Measurements from ENCODE around the gene NELFE. TPM values are rescaled to one million over a fixed set of nuclear protein-coding genes. Genes with fewer than 3 reads are reported as not detected.
"Not testable (repeated sequence)": the region's sequence is repeated elsewhere in the genome, so short reads cannot be mapped to it uniquely, and the experiment has no call there.

NELFE gene
- total RNA-seq, 1 experiment from 2014 or later: 50.8 TPM

DNA sequence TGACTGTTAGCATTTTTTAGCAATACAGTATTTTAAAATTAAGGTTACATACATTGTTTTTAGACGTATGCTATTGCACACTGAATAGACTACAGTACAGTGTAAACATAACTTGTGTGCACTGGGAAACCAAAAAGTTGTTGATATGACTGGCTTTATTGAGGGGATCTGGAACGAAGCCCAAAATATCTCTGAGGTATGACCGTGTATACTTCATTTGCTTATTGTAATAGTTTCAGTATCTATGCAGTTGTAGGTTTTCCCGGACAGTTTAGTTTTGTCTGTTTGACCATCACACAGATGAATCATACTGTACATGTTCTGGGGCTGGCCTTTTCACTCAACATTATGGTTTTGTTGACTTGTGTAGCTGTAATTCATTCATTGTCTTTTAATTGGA, 50.0 kb downstream of the NELFE start:
- DNase-seq: no peak
- ChIA-PET POLR2A (ENCODE audit: unreplicated experiment) (interaction anchor here (0.6 kb wide), 3 partner anchors 40 to 222 kb away, joined by 3 to 6 read pairs (median 3); partner anchors contain the start of gene FKBPL), CTCF (no interaction called here)
- TF ChIP-seq, protein P1, sequence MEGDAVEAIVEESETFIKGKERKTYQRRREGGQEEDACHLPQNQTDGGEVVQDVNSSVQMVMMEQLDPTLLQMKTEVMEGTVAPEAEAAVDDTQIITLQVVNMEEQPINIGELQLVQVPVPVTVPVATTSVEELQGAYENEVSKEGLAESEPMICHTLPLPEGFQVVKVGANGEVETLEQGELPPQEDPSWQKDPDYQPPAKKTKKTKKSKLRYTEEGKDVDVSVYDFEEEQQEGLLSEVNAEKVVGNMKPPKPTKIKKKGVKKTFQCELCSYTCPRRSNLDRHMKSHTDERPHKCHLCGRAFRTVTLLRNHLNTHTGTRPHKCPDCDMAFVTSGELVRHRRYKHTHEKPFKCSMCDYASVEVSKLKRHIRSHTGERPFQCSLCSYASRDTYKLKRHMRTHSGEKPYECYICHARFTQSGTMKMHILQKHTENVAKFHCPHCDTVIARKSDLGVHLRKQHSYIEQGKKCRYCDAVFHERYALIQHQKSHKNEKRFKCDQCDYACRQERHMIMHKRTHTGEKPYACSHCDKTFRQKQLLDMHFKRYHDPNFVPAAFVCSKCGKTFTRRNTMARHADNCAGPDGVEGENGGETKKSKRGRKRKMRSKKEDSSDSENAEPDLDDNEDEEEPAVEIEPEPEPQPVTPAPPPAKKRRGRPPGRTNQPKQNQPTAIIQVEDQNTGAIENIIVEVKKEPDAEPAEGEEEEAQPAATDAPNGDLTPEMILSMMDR (conservative IDR thresholded peaks at IDR 0.05): no peak
- no peak for TF ChIP-seq EZH2 (IDR thresholded peaks at IDR 0.05; ENCODE audit: low read depth)
- Histone ChIP-seq H3K9me2 (ENCODE audit: insufficient read depth) (no peaks in the 10 kb centered on the region), H2AFZ (no peak overlapping the region), H3K36me3 (ENCODE audit: low read depth) (no peaks in the 10 kb centered on the region), H3K4me1 (replicated peaks; ENCODE audit: insufficient read depth) (peaks cover 23% of the 10 kb centered on the region; the same call in 1 of the 2 replicates), H3K4me2 (no peak overlapping the region), H3K79me2 (ENCODE audit: low read depth) (no peaks in the 10 kb centered on the region), H3K9me3 (ENCODE audit: insufficient read depth, low read depth) (no peaks in the 10 kb centered on the region), H3K27ac (no peak overlapping the region), H3K4me3 (no peak overlapping the region), H3F3A (ENCODE audit: insufficient read depth, low read depth) (peaks cover 20% of the 10 kb centered on the region), H3K27me3 (ENCODE audit: insufficient read depth, low read depth) (no peaks in the 10 kb centered on the region), H4K20me1 (ENCODE audit: insufficient read depth) (no peaks in the 10 kb centered on the region)
- intact Hi-C loops (cut with micrococcal nuclease; ENCODE audit: unreplicated experiment): no loop called here
- BruUV-seq (replicated peaks): no TSS peak

DNA sequence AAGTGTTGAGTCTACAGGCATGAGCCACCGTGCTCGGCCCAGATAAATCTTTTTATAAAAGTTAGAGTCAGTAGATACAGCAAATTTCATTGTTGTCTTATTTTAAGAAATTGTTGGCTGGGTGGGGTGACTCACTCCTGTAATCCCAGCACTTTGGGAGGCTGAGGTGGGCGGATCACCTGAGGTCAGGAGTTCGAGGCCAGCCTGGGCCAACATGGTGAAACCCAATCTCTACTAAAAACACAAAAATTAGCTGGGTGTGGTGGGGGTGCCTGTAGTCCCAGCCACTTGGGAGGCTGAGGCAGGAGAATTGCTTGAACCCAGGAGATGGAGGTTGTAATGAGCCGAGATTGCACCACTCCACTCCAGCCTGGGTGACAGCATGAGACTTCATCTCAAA, 50.5 kb downstream of the NELFE start:
- H3K4me3 ChIP-seq; POLR2A ChIA-PET (ENCODE audit: unreplicated experiment); H3K27me3 ChIP-seq (ENCODE audit: insufficient read depth, low read depth); H3K27ac ChIP-seq; H3K79me2 ChIP-seq (ENCODE audit: low read depth); H3K9me2 ChIP-seq (ENCODE audit: insufficient read depth); H4K20me1 ChIP-seq (ENCODE audit: insufficient read depth); CTCF ChIA-PET; BruUV-seq (replicated peaks); H3K4me2 ChIP-seq; H3K36me3 ChIP-seq (ENCODE audit: low read depth); H2AFZ ChIP-seq; DNase-seq; H3K9me3 ChIP-seq (ENCODE audit: insufficient read depth, low read depth); intact Hi-C loops (cut with micrococcal nuclease; ENCODE audit: unreplicated experiment): not testable (repeated sequence)
- Histone ChIP-seq H3K4me1 (replicated peaks; ENCODE audit: insufficient read depth) (peaks cover 23% of the 10 kb centered on the region; the same call in 1 of the 2 replicates), H3F3A (ENCODE audit: insufficient read depth, low read depth) (peaks cover 22% of the 10 kb centered on the region)

DNA sequence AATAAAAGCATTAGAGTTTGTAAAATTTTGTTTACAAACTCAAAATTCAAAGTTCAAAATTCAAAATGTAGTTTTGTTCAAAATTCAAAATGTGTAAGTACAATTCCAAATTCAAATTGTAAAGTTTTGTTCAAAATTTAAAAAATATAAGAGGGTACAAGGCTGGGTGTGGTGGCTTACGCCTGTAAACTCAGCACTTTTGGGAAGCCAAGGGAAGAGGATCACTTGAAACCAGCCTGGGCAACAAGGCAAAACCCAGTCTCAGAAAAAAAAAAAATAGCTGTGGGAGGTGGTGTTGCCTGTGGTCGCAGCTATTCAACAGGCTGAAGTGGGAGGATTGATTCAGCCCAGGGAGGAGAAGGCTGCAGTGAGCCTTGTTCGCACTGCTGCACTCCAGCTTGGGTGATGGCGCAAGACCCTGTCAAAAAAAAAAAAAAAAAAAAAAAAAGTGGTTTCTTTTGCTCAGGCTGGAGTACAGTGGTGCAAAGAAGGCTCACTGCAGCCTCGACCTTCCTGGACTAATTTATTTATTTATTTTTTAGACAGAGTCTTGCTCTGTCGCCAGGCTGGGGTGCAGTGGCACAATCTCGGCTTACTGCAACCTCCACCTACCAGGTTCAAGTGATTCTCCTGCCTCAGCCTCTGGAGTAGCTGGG, 51.5 kb downstream of the NELFE start:
- Histone ChIP-seq H3K4me3 (no peak overlapping the region), H3K4me1 (replicated peaks; ENCODE audit: insufficient read depth) (peaks cover 28% of the 10 kb centered on the region; the same call in 1 of the 2 replicates), H3K36me3 (ENCODE audit: low read depth) (no peaks in the 10 kb centered on the region), H3K9me2 (ENCODE audit: insufficient read depth) (no peaks in the 10 kb centered on the region), H3K79me2 (ENCODE audit: low read depth) (no peaks in the 10 kb centered on the region), H3K4me2 (no peak overlapping the region), H3K27me3 (ENCODE audit: insufficient read depth, low read depth) (no peaks in the 10 kb centered on the region), H3K9me3 (ENCODE audit: insufficient read depth, low read depth) (no peaks in the 10 kb centered on the region), H3K27ac (no peak overlapping the region), H2AFZ (no peak overlapping the region), H3F3A (ENCODE audit: insufficient read depth, low read depth) (peaks cover 31% of the 10 kb centered on the region), H4K20me1 (ENCODE audit: insufficient read depth) (no peaks in the 10 kb centered on the region)
- TF ChIP-seq, protein P1 (conservative IDR thresholded peaks at IDR 0.05): no peak
- no peak for TF ChIP-seq EZH2 (IDR thresholded peaks at IDR 0.05; ENCODE audit: low read depth)
- DNase-seq: no peak
- intact Hi-C loops (cut with micrococcal nuclease; ENCODE audit: unreplicated experiment): no loop called here
- ChIA-PET POLR2A (ENCODE audit: unreplicated experiment) (interaction anchor here (0.6 to 0.7 kb wide), 3 partner anchors 38 to 132 kb away, joined by 3 to 6 read pairs (median 4); partner anchors contain the start of gene CFB), CTCF (interaction anchor here (0.6 kb wide), 2 partner anchors 63 to 181 kb away, joined by 4 to 7 read pairs; no protein-coding TSS in a partner anchor)
- no TSS peak for BruUV-seq (replicated peaks)

DNA sequence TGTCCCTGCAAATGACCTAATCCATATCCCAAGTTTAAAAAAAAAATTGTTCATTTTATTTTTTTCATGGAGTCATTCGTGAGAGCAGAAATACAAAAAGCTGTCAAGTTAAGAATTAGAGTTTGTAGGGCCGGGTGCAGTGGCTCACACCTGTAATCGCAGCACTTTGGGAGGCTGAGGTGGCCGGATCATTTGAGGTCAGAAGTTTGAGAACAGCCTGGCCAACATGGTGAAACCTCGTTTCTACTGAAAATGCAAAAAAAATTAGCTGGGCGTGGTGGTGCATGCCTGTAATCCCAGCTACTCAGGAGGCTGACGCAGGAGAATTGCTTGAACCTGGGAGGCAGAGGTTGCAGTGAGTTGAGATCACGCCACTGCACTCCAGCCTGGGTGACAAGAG, 52.0 kb downstream of the NELFE start:
- H3K27ac ChIP-seq; H3K4me2 ChIP-seq; H3K79me2 ChIP-seq (ENCODE audit: low read depth); H4K20me1 ChIP-seq (ENCODE audit: insufficient read depth); H3K4me3 ChIP-seq; BruUV-seq (replicated peaks); intact Hi-C loops (cut with micrococcal nuclease; ENCODE audit: unreplicated experiment); DNase-seq; H2AFZ ChIP-seq; H3K9me2 ChIP-seq (ENCODE audit: insufficient read depth); H3K36me3 ChIP-seq (ENCODE audit: low read depth); H3K9me3 ChIP-seq (ENCODE audit: insufficient read depth, low read depth); H3K27me3 ChIP-seq (ENCODE audit: insufficient read depth, low read depth): not testable (repeated sequence)
- ChIA-PET POLR2A (ENCODE audit: unreplicated experiment) (interaction anchor here (0.6 kb wide), 1 partner anchor 133 kb away, joined by 4 read pairs; no protein-coding TSS in a partner anchor), CTCF (interaction anchor here (0.6 kb wide), 1 partner anchor 182 kb away, joined by 7 read pairs; no protein-coding TSS in a partner anchor)
- H3F3A ChIP-seq (ENCODE audit: insufficient read depth, low read depth): peaks cover 31% of the 10 kb centered on the region
- H3K4me1 ChIP-seq (replicated peaks; ENCODE audit: insufficient read depth): peaks cover 27% of the 10 kb centered on the region; the same call in 1 of the 2 replicates

Data from PC-9 (cell line).